C4-2B (cell line): Measurements from ENCODE around the gene PDXK.

Experiments used
- H3K27ac ChIP-seq: fragments of 450-650 bp; 2 replicates; pipeline ENCODE4 v1.5.1; 2017
- CTCF ChIP-seq: fragments of 450-650 bp; conservative IDR thresholded peaks from 2 replicates; pipeline ENCODE4 v1.5.1; 2017; ENCODE audit warnings: mild to moderate bottlenecking
- ZFX ChIP-seq: fragments of 450-650 bp; IDR thresholded peaks from 2 replicates; pipeline ENCODE4 v1.6.1; 2017

PDXK gene

GRCh38 chr21:43741423-43742096, 22.6 kb downstream of the PDXK start:
- TF ChIP-seq CTCF = no peak
- TF ChIP-seq ZFX = no peak
- H3K27ac ChIP-seq = no peak overlapping the region

GRCh38 chr21:43743947-43744346, 25.0 kb downstream of the PDXK start:
- TF ChIP-seq ZFX (no peak), CTCF (no peak)
- H3K27ac ChIP-seq = no peak overlapping the region

DNA sequence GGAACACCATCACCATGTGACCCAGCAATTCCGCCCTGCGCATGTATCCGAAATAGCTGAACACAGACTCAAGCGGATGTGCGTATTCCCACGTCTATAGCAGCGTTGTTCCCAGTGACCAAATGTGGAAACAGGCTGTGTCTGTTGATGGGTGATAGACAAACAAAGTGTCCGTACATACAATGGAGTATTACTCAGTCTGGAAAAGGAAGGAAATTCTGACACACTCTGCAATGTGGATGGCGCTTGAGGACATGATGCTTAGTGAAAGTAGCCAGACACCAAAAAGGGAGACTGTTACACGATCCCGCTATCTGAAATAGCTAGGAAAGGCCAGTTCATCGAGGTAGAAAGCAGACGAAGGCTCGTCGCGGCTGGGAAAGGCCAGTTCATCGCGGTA, 25.8 kb downstream of the PDXK start:
- H3K27ac ChIP-seq = no peak overlapping the region
- TF ChIP-seq ZFX = no peak
- TF ChIP-seq CTCF = no peak

- no peak overlapping the region for H3K27ac ChIP-seq
- TF ChIP-seq CTCF (no peak), ZFX (no peak)
Observed at GRCh38 chr21:43745772-43746517, 27.0 kb downstream of the PDXK start.

GRCh38 chr21:43748622-43749021, 29.7 kb downstream of the PDXK start:
- H3K27ac ChIP-seq = no peak overlapping the region

GRCh38 chr21:43749651-43750262, 30.8 kb downstream of the PDXK start:
- no peak overlapping the region for H3K27ac ChIP-seq
- TF ChIP-seq ZFX (no peak), CTCF (no peak)

More at GRCh38 chr21:43748622-43749021, 29.7 kb downstream of the PDXK start:
- TF ChIP-seq CTCF (no peak), ZFX (no peak)

DNA sequence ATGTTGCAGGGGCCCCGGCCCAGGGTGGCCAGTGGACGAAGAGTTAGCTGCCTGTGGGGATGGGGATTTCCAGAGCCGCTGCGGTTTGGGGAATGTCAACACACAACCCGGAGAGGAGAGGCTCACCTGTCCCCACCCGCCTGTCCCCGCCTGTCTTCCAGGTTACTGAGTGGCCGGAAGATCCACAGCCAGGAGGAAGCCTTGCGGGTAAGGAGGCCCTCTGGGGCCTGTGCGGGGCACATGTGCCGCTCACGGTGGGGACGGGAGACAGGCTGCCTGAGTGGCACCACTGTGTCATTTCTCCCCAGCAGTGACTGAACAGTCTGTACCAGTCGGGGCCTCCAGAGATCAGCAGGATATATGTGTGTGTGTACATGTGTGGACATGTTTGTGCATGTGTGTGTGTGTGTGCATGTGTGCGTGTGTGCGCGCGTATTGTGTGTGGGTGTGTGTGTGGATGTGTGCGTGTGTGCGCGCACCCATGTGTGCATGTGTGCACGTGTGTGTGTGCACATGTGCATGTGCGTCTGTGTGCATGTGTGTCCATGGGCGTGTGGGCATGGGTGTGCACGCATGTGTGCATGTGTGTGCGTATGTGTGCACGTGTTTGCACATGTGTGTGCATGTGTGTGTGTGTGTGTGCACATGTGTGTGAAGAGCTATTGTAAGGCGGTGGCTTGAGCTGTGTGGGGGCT, 31.6 kb downstream of the PDXK start:
- H3K27ac ChIP-seq = no peak overlapping the region

More for the DNA sequence above, 31.6 kb downstream of the PDXK start:
- TF ChIP-seq ZFX (no peak), CTCF (no peak)
